ENCODE measurements around the gene PRKCA. TPM values are rescaled to one million over a fixed set of nuclear protein-coding genes. Genes with fewer than 3 reads are reported as not detected.

Gene PRKCA
- total and polyA plus RNA-seq, 2 of the 13 experiments (the other 11 are each of a cell fraction or from before 2014, with no cell fraction given), result 18.5 to 21.5 TPM

GRCh38 chr17:66302761-66303626 lies 581 bp downstream of the PRKCA start (continued):
- TF ChIP-seq AKNA (CRISPR knock-in tag; IDR thresholded peaks at IDR 0.05; ENCODE audit: borderline replicate concordance) (no peak), CREBL2 (CRISPR knock-in tag; IDR thresholded peaks at IDR 0.05; ENCODE audit: borderline replicate concordance) (no peak), TARDBP (CRISPR knock-in tag; IDR thresholded peaks at IDR 0.05) (peak; percentile 63), HNRNPLL (IDR thresholded peaks at IDR 0.05; ENCODE audit: low read depth, low read length, poor library complexity, severe bottlenecking) (peak; percentile 93), ZNF652 (CRISPR knock-in tag; IDR thresholded peaks at IDR 0.05; ENCODE audit: borderline replicate concordance, low read depth) (no peak), CREM (IDR thresholded peaks at IDR 0.05) (no peak), CREM (CRISPR knock-in tag; IDR thresholded peaks at IDR 0.05) (no peak), ZNF383 (CRISPR knock-in tag; IDR thresholded peaks at IDR 0.05; ENCODE audit: borderline replicate concordance) (peak; percentile 24; the same call in 1 of the 2 replicates), SMYD3 (CRISPR knock-in tag; IDR thresholded peaks at IDR 0.05) (0 out of 2 replicates have a peak, but pooled peaks have one; percentile 34), KDM5B (CRISPR knock-in tag; IDR thresholded peaks at IDR 0.05; ENCODE audit: borderline replicate concordance) (peak; percentile 82), MEIS2 (CRISPR knock-in tag; IDR thresholded peaks at IDR 0.05) (peak; percentile 54; the same call in 1 of the 2 replicates), KAT8 (CRISPR knock-in tag; IDR thresholded peaks at IDR 0.05) (peak; percentile 46), EZH2 (conservative IDR thresholded peaks at IDR 0.05; ENCODE audit: low read depth, low read length) (no peak), ZNF598 (CRISPR knock-in tag; IDR thresholded peaks at IDR 0.05; ENCODE audit: borderline replicate concordance) (no peak), ZNF24 (IDR thresholded peaks at IDR 0.05) (no peak), UBTF (CRISPR knock-in tag; IDR thresholded peaks at IDR 0.05) (peak; percentile 98), HNRNPH1 (optimal IDR thresholded peaks at IDR 0.05; ENCODE audit: low read depth, low read length) (no peak), YEATS4 (CRISPR knock-in tag; IDR thresholded peaks at IDR 0.05; ENCODE audit: borderline replicate concordance) (no peak; the same call in 1 of the 2 replicates)
- TF ChIP-seq, protein P1, sequence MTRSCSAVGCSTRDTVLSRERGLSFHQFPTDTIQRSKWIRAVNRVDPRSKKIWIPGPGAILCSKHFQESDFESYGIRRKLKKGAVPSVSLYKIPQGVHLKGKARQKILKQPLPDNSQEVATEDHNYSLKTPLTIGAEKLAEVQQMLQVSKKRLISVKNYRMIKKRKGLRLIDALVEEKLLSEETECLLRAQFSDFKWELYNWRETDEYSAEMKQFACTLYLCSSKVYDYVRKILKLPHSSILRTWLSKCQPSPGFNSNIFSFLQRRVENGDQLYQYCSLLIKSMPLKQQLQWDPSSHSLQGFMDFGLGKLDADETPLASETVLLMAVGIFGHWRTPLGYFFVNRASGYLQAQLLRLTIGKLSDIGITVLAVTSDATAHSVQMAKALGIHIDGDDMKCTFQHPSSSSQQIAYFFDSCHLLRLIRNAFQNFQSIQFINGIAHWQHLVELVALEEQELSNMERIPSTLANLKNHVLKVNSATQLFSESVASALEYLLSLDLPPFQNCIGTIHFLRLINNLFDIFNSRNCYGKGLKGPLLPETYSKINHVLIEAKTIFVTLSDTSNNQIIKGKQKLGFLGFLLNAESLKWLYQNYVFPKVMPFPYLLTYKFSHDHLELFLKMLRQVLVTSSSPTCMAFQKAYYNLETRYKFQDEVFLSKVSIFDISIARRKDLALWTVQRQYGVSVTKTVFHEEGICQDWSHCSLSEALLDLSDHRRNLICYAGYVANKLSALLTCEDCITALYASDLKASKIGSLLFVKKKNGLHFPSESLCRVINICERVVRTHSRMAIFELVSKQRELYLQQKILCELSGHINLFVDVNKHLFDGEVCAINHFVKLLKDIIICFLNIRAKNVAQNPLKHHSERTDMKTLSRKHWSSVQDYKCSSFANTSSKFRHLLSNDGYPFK (CRISPR knock-in tag; IDR thresholded peaks at IDR 0.05; ENCODE audit: borderline replicate concordance), result peak; percentile 63; the same call in 1 of the 2 replicates

Data from HepG2 (cell line).